ENCODE measurements around the gene NUDT16L1.
"Not testable (repeated sequence)": the region's sequence is repeated elsewhere in the genome, so short reads cannot be mapped to it uniquely, and the experiment has no call there.

Gene NUDT16L1

GRCh38 chr16:4724661-4725270 is 31.4 kb downstream of the NUDT16L1 start:
- no peak for DNase-seq (ENCODE audit: low read depth)

DNA sequence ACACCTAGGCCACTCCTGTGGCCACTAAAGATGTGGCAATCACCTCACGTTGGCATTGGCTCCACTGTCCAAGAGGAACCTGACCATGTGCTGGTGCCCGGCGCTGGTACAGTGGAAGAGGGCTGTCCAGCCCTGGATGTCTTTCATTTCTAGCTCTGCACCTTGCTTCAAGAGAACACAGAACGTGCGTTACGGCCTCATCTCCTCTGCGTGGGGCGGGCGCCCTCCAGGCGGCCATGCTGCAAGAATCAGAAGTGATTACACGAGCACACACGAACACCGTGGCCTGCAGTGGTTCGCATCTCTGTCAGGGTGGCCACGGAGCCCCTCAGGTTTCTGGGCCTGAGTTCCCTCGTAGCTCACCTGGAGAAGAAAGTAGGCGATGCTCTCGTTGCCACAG is 33.3 kb downstream of the NUDT16L1 start:
- no peak for DNase-seq (ENCODE audit: low read depth)

DNA sequence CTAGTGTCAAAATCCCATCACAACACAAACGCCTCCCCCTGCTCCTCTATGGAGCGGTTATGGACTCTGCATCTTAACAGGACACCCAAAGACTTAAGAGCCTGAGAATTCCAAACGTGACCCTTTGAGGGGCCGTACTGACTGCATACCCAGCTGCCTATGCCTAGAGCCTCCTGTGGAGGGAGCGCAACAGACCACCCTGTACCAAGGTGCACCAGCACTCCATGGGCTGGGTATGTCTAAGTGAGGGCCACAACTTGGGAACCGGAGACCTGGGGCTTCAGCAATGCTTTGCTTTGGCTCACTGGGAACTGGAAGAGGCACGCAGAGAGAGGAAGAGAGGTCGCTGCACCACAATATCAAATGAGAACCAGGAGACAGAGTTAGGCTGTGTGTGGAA is 35.3 kb downstream of the NUDT16L1 start:
- DNase-seq (ENCODE audit: low read depth), result no peak

DNA sequence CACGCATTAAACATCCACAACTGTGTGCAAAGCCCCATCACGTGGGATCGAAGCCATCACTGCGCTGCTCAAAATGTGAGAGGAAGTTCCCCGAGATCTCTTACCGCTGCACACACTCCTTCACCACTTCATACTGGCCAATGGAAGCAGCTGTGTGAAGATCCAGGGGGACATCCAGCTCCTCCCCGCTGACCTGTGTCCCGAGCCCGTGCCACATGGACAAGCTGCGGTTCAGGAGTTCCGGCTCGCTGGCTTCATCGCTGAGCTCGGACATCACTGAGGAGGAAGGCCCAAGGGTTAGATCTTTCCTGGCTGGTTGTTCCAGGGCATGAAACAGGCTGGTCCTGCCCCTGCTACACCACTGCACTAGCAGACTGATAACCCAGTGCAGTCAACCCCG is 36.5 kb downstream of the NUDT16L1 start:
- no peak for DNase-seq (ENCODE audit: low read depth)

DNA sequence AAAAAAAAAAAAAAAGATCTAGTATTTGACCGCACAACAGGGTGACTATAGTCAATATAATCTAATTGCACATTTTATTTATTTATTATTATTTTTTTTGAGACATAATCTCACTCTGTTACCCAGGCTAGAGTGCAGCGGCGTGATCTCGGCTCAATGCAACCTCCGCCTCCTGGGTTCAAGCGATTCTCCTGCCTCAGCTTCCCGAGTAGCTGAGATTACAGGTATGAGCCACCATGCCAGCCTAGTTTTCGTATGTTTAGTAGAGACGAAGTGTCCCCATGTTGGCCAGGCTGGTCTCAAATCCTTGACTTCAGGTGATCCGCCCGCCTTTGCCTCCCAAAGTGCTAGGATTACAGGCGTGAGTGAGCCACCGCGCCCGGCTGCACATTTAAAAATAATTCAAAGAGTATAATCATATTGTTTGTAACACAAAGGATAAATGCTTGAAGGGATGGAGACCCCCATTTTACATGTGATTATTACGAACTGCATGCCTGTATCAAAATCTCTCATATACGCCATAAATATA is 39.9 kb downstream of the NUDT16L1 start:
- DNase-seq (ENCODE audit: low read depth), result no peak

GRCh38 chr16:4733747-4734062 is 40.3 kb downstream of the NUDT16L1 start:
- no peak for DNase-seq (ENCODE audit: low read depth)

GRCh38 chr16:4734063-4734729 is 40.8 kb downstream of the NUDT16L1 start, which contains the start of the genes ANKS3 and DNAAF8:
Gene ANKS3, minus strand, starts transcription at chr16:4734271. Its CDS starts 4,122 bp downstream, at chr16:4730149.
Gene DNAAF8, plus strand, starts transcription at chr16:4734537. Its CDS starts 1,978 bp downstream, at chr16:4736515.
- peak; percentile 96 for DNase-seq (ENCODE audit: low read depth)

DNA sequence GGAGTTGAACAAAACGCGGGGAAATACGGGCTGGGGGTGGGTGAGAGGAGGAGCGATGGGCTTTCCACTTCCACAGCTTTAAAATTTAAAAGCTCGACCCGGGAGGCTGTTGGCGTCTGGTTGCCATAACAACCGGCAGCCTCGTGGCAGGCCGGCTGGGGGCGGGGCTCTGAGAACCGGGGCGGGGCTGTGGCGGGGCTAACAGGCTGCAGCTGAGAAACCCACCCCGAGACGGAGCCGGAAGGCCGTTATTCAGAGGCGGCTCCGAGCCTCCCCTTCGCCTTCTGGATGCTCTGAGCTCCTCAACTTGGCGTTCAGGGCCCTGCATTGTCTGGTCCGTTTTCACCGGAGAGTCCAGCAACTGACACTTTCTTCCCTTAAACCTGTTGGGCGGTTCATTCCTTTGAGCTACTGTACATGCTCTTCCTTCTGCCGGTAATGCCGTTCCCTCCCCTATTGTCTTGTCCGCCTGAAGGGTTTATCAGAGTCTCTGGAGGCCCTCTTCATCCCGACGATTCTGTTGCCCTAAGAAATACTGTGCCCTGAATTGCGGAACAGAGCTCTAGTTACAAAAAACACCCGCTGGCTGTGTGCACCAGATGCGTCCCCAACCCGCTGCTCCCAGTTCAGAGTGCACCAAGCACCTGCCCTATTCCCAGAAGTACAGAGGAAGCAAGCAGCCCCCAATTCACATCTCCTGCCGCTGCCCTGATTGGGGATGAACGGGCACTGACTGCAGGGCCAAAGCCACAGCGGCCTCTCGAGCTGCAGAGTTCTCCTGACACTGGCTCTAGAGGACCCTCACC is 41.6 kb downstream of the NUDT16L1 start:
- peak; percentile 51 for DNase-seq (ENCODE audit: low read depth)

- DNase-seq (ENCODE audit: low read depth), result no peak
These were observed 43.2 kb downstream of the NUDT16L1 start for GRCh38 chr16:4736546-4736945.

GRCh38 chr16:4737545-4737944 is 44.2 kb downstream of the NUDT16L1 start:
- DNase-seq (ENCODE audit: low read depth), result no peak

- not testable (repeated sequence) for DNase-seq (ENCODE audit: low read depth)
These were observed 45.0 kb downstream of the NUDT16L1 start for GRCh38 chr16:4738370-4738769.

GRCh38 chr16:4743226-4743878 is 50.0 kb downstream of the NUDT16L1 start:
- no peak for DNase-seq (ENCODE audit: low read depth)

GRCh38 chr16:4744555-4745273 is 51.4 kb downstream of the NUDT16L1 start:
- no peak for DNase-seq (ENCODE audit: low read depth)

DNA sequence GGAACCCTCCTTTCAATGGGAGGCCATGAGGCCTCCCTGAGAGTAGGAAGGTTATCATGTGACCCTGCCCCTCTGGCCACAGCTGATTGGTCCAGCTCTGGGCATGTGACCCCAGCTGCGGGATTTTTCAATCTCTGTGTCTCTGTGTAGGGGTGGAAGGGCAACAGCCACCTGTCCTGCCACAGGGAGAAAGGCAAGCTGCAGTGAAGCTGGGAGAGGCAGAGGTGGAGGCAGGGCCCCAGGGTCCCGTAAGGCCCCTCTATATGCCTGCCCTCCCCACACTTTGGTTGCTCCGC is 51.9 kb downstream of the NUDT16L1 start:
- no peak for DNase-seq (ENCODE audit: low read depth)
